GM21723 (cell line): ENCODE measurements around the gene SAC3D1.

ENCODE experiments used
- ATAC-seq: cut with Tn5 transposase; IDR thresholded peaks from one replicate; pipeline ENCODE4 v1.9.1; 2021; ENCODE audit warnings: mild to moderate bottlenecking, moderate library complexity; ENCODE audit not compliant: unreplicated experiment

SAC3D1 gene

GRCh38 chr11:65086809-65087208 lies 45.8 kb downstream of the SAC3D1 start:
- no peak for ATAC-seq

DNA sequence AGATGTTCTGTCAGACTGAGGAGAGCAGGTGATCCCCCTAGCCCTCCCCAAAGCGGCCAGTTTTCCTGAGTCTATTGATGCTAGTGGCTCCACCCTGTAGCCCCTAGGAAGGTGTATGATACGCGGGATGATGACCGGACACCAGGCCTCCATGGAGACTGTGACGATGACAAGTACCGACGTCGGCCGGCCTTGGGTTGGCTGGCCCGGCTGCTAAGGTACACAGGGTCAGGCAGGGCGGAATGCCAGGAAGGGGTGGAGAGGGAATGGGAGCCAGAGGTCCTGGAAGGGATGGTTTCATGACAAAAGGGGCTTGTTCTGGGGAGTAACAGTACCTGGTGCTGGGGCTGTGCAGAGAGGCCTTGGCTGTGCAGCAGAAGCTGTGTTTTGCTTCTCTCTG lies 46.2 kb downstream of the SAC3D1 start:
- no peak for ATAC-seq

DNA sequence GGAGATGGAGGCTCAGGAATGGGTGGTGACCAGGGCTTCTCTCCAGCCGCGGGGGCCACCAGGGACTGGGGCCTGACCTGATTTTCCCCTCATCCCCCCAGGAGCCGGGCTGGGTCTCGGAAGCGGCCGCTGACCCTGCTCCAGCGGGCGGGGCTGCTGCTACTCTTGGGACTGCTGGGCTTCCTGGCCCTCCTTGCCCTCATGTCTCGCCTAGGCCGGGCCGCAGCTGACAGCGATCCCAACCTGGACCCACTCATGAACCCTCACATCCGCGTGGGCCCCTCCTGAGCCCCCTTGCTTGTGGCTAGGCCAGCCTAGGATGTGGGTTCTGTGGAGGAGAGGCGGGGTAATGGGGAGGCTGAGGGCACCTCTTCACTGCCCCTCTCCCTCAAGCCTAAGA lies 46.8 kb downstream of the SAC3D1 start:
- ATAC-seq, result no peak

- no peak for ATAC-seq
Observed at GRCh38 chr11:65089621-65090020, 48.6 kb downstream of the SAC3D1 start.

DNA sequence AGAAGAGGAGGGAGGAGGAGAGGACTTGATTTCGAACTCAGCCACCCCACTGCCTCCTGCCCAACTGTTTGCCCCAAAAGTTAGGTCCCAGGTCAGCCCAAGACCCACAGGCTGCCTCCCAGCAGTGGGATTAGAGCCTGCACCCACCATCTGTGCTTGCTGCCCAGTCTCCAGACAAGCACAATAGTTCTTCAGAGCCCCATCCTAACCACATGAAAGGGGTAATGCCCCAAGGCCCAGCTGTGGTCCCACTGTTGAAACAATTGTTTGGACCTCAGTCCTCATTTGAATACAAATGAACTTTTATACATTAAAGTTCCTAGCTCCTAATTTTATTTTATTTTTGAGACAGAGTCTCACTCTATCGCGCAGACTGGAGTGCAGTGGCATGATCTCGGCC lies 49.6 kb downstream of the SAC3D1 start:
- ATAC-seq, result no peak
